Hepatic stellate cell (primary cell): ENCODE results near the gene SCAI.
"Not testable (repeated sequence)": the region's sequence is repeated elsewhere in the genome, so short reads cannot be mapped to it uniquely, and the experiment has no call there.

Experiments used
- DNase-seq: peaks from one replicate; pipeline ENCODE4 v3.0.0; 2011; ENCODE audit warnings: low spot score

SCAI gene

GRCh38 chr9:125028041-125028440, 115.3 kb downstream of the SCAI start:
- no peak for DNase-seq

- DNase-seq, result no peak
Measured at GRCh38 chr9:125024917-125025316, 118.4 kb downstream of the SCAI start.

- DNase-seq, result no peak
Measured at GRCh38 chr9:125021069-125021468, 122.3 kb downstream of the SCAI start.

GRCh38 chr9:125015655-125016054, 127.7 kb downstream of the SCAI start:
- not testable (repeated sequence) for DNase-seq

- not testable (repeated sequence) for DNase-seq
Measured at GRCh38 chr9:125012013-125012412, 131.3 kb downstream of the SCAI start.

DNA sequence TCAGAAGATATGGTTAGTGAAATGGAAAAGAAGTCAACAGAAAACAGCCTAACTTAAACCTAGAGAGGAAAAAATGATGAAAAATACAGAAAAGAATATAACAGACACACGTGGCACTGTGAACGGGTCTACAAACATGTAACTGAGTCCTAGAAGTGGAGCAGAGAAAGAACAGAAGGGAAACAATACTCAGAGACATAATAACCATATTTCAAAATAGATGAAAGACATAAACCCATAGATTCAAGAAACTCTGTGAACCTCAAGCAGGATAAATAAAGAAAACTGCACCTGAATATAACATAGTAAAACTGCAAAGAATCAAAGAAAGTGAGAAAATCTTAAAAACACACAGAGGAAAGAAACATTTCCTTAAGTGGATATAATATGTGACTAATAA, 134.7 kb downstream of the SCAI start:
- no peak for DNase-seq

DNA sequence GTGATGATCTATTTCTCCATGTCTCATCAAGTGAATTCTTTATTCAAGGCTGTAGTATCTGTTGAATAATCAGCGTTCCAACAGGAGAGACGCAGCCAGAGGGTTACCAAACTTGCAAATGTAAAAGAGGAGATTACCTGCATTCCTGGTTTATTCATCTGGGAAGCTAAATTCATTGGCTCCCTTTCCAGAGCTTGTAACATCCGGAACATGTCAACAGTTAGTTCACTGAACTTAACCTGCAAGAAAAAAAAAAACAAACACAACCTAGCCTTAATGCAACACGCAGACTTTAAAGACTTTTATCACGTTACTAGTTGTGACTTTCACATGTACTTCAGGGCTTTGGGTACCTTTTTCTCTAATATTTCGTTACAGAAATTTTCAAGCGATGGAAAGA, 140.0 kb downstream of the SCAI start:
- DNase-seq, result no peak

DNA sequence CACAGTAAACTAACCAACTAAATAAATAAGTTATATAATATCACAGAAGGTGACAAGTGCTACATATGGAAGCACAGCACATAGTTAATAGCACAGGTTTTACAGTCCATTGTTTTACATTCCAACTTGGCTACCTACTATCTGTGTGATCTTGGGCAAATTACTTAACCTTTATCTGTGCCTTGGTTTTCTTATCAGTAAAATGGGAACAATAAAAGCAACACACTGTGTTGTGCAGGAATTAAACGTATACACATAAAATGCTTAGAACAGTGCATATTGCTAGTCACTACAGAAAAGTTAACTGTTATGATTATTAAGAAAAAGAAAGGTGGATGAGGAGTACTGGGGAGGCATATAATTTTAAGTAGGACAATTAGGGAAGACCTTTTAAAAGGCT, 159.6 kb downstream of the SCAI start:
- DNase-seq, result no peak

- DNase-seq, result no peak
Measured at GRCh38 chr9:124980431-124980830, 162.9 kb downstream of the SCAI start.

- no peak for DNase-seq
Measured at GRCh38 chr9:124975131-124975530, 168.2 kb downstream of the SCAI start.

GRCh38 chr9:124973807-124974206, 169.5 kb downstream of the SCAI start:
- no peak for DNase-seq

GRCh38 chr9:124972241-124972770, 171.0 kb downstream of the SCAI start:
- DNase-seq, result no peak

GRCh38 chr9:124969401-124969800, 173.9 kb downstream of the SCAI start:
- DNase-seq, result no peak

- DNase-seq, result no peak
Measured at GRCh38 chr9:124968238-124968637, 175.1 kb downstream of the SCAI start.

GRCh38 chr9:124965775-124966568, 177.4 kb downstream of the SCAI start:
- DNase-seq, result not testable (repeated sequence)

DNA sequence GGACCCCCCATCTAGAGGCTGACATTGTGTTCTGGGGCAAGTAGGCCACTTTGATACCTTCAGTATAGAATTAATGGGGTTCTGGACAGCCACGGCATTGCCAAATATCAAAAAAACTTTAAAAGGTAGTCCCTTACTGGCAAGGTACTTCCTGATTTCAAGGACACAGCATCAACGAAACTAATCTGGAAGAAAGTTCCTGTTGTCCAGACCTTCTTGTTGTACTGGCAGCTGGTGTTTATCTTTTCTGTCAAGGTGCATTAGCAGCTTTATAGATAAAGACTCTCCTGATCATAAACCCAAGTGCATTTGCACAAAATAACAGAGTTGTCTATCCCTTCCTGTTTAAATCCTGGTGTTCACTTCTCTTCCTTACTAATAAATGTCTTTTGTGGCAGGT, 178.7 kb downstream of the SCAI start:
- no peak for DNase-seq

GRCh38 chr9:124964056-124964455, 179.3 kb downstream of the SCAI start:
- DNase-seq, result no peak

DNA sequence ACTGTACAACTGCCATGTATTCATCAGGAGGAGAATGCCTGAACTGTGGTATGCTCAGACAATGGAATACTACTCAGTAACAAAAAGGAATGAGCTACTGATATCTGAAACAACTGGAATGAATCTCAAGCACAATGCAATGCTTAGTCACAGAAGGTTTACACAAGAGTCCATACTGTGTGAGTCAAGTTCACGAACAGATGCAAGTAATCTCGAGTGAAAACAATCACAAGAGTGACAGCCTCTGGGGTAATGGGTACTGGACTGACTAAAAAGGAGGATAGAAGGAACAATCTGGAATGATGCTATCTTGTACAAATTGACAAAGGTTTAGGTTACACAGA, 182.9 kb downstream of the SCAI start:
- peak; percentile 42 for DNase-seq

DNA sequence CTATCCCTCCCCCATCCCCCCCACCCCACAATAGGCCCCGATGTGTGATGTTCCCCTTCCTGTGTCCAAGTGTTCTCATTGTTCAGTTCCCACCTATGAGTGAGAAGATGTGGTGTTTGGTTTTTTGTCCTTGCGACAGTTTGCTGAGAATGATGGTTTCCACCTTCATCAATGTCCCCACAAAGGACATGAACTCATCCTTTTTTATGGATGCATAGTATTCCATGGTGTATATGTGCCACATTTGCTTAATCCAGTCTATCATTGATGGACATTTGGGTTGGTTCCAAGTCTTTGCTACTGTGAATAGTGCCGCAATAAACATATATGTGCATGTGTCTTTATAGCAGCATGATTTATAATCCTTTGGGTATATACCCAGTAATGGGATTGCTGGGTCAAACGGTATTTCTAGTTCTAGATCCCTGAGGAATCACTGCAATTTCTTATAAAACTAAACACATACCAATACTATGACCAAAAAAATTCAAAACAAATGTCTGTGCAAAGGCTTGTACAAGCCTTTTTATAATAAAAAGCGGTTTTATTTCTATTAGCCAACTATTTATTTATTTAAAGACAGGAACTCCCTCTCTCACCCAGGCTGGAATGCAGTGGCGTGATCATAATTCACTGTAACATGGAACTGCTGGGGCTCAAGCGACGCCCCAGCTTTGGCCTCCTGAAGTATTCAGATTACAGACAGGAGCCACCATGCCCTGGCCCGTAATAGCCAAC, 183.5 kb downstream of the SCAI start:
- DNase-seq, result peak; percentile 35

GRCh38 chr9:124954255-124954654, 189.1 kb downstream of the SCAI start:
- DNase-seq, result no peak

GRCh38 chr9:124950050-124950718, 193.1 kb downstream of the SCAI start:
- DNase-seq, result no peak

- DNase-seq, result no peak
Measured at GRCh38 chr9:124949387-124949786, 193.9 kb downstream of the SCAI start.
